Measurements from ENCODE around the gene LIN7C. TPM values are rescaled to one million over a fixed set of nuclear protein-coding genes. Genes with fewer than 3 reads are reported as not detected.

LIN7C gene
- total and polyA plus RNA-seq, 2 of the 8 experiments (the other 6 are each of a cell fraction or from before 2014, with no cell fraction given) = 10.5 to 42.7 TPM

- Histone ChIP-seq H3K56ac (replicated peaks; ENCODE audit: insufficient read length, low read depth, low read length) (no peak overlapping the region), H4K91ac (replicated peaks; ENCODE audit: insufficient read length, low read length) (no peak overlapping the region), H3K23ac (ENCODE audit: insufficient read length) (no peak overlapping the region), H3K14ac (ENCODE audit: insufficient read length) (no peak overlapping the region), H3K4ac (replicated peaks; ENCODE audit: insufficient read length, low read depth, low read length) (no peak overlapping the region), H2BK15ac (ENCODE audit: low read length) (no peak overlapping the region), H3K9ac (replicated peaks in 1 of 4; ENCODE audit: extremely low read depth in 1 of 4, low read depth in 3 of 4, low read length in 3 of 4) (no peak overlapping the region), H3K18ac (ENCODE audit: extremely low read depth, low read length) (no peak overlapping the region), H4K20me1 (replicated peaks in 1 of 2; ENCODE audit: control insufficient read depth in 1 of 2, insufficient read depth in 2 of 2, low read length in 2 of 2) (peaks cover 2 to 7% of the 10 kb centered on the region in 2 experiments), H3K27ac (ENCODE audit: low read depth, low read length) (no peak overlapping the region), H4K5ac (ENCODE audit: insufficient read length, low read depth, low read length) (no peak overlapping the region), H3K36me3 (ENCODE audit: control insufficient read depth in 2 of 4, insufficient read depth in 4 of 4, low read length in 3 of 4) (peaks cover 0 to 7% (median 1%) of the 10 kb centered on the region in 4 experiments; a peak in 2 of 8 replicates), H3K4me2 (ENCODE audit: insufficient read depth in 1 of 2, low read depth in 2 of 2, low read length in 2 of 2) (no peak overlapping the region), H4K8ac (ENCODE audit: extremely low read depth, insufficient read depth, low read length) (no peak overlapping the region), H2BK12ac (ENCODE audit: low read depth, low read length) (no peak overlapping the region), H3K27me3 (replicated peaks in 1 of 4; ENCODE audit: control insufficient read depth in 3 of 4, extremely low read depth in 1 of 4, insufficient read depth in 3 of 4, low read length in 3 of 4) (no peaks in the 10 kb centered on the region), H2BK120ac (replicated peaks; ENCODE audit: low read depth, low read length) (no peak overlapping the region), H2AK5ac (ENCODE audit: low read depth, low read length) (no peak overlapping the region), H3K79me1 (ENCODE audit: low read depth, low read length) (peaks cover 7% of the 10 kb centered on the region; the same call in 1 of the 2 replicates), H2BK20ac (ENCODE audit: low read length) (no peak overlapping the region), H3K4me3 (ENCODE audit: extremely low read depth in 1 of 4, insufficient read depth in 2 of 4, low read depth in 3 of 4, low read length in 4 of 4) (no peak overlapping the region), H2BK5ac (ENCODE audit: low read depth, low read length) (no peak overlapping the region), H3K79me2 (ENCODE audit: control insufficient read depth in 1 of 2, insufficient read depth in 2 of 2, low read length in 2 of 2) (peaks cover 45 to 100% of the 10 kb centered on the region in 2 experiments), H3K9me3 (ENCODE audit: insufficient read depth in 2 of 2, low read depth in 1 of 2, low read length in 1 of 2) (no peaks in the 10 kb centered on the region), H3K4me1 (replicated peaks in 1 of 4; ENCODE audit: control insufficient read depth in 3 of 4, insufficient read depth in 4 of 4, low read length in 3 of 4) (peaks cover 0 to 18% (median 9%) of the 10 kb centered on the region in 4 experiments; a peak in 5 of 7 replicates), H3K23me2 (ENCODE audit: low read depth, low read length) (no peaks in the 10 kb centered on the region), H2AFZ (ENCODE audit: low read length) (no peak overlapping the region)
- TF ChIP-seq SAP30 (IDR thresholded peaks at IDR 0.05; ENCODE audit: insufficient read depth, insufficient replicate concordance, low read length) (no peak), POU5F1 (IDR thresholded peaks at IDR 0.05; ENCODE audit: low read depth, low read length) (no peak), ZNF274 (IDR thresholded peaks at IDR 0.05; ENCODE audit: borderline replicate concordance, extremely low read depth, low read length) (no peak), NANOG (IDR thresholded peaks at IDR 0.05; ENCODE audit: insufficient read depth, low read depth, low read length, poor library complexity, severe bottlenecking) (no peak), SP2 (IDR thresholded peaks at IDR 0.05; ENCODE audit: low read length) (no peak), TCF12 (IDR thresholded peaks at IDR 0.05; ENCODE audit: low read depth, low read length) (no peak)
- ChIA-PET CTCF (ENCODE audit: partially characterized antibody) (interaction anchor here (1.2 kb wide), 1 partner anchor 45 kb away, joined by 3 read pairs; no protein-coding TSS in a partner anchor), POLR2A (ENCODE audit: partially characterized antibody) (interaction anchor here (1.2 kb wide), 1 partner anchor 10 kb away, joined by 4 read pairs; no protein-coding TSS in a partner anchor)
- DNase-seq (ENCODE audit: low read depth in 1 of 2, low spot score in 2 of 2) (no peak), FAIRE-seq (no peak)
- WGBS, 2 experiments (ENCODE audit: extremely low coverage in 1 of 2, insufficient coverage in 1 of 2, insufficient read length in 1 of 2, insufficient replicate concordance in 2 of 2, low coverage in 1 of 2, low lambda C conversion rate in 2 of 2, missing lambda C conversion rate in 1 of 2) = 89% methylated on average over 6 of the region's 6 CpGs; no CpG with 5 or more reads in 1 of the 2 experiments
Measured at GRCh38 chr11:27459191-27459590, 47.4 kb downstream of the LIN7C start.
